Thyroid gland (tissue), 4 donors: ENCODE measurements around the gene DAPK1. TPM values are rescaled to one million over a fixed set of nuclear protein-coding genes. Genes with fewer than 3 reads are reported as not detected.

Experiments used
- DNase-seq, 2 donors: peaks; one replicate each; pipeline ENCODE4 v3.0.0-alpha.2; 2019
- H3K27ac ChIP-seq, 3 donors: fragments of 200-600 bp; sonication (generic); 1 replicate in 2 of 3; 2 replicates in 1 of 3; pipeline ENCODE4 v1.5.1; 2016 to 2019; ENCODE audit warnings: mild to moderate bottlenecking in 1 of 3, moderate library complexity in 1 of 3
- H3K27me3 ChIP-seq: fragments of 200-600 bp; sonication (generic); one replicate; pipeline ENCODE4 v1.5.1; 2019
- H3K36me3 ChIP-seq, 2 donors: fragments of 200-600 bp; sonication (generic); one replicate each; pipeline ENCODE4 v1.5.1; 2016 to 2019
- H3K4me1 ChIP-seq, 2 donors: fragments of 200-600 bp; sonication (generic); one replicate each; pipeline ENCODE4 v1.5.1; 2017 to 2019
- H3K4me3 ChIP-seq, 3 donors: fragments of 200-600 bp; sonication (generic); replicated peaks in 1 of 3; 1 replicate in 2 of 3; 2 replicates in 1 of 3; pipeline ENCODE4 v1.5.1; 2016; ENCODE audit warnings: mild to moderate bottlenecking in 1 of 3
- H3K9me3 ChIP-seq: fragments of 200-600 bp; sonication (generic); one replicate; pipeline ENCODE4 v1.5.1; 2017
- CTCF ChIP-seq, 6 experiments: fragments of 200-600 bp in 3 of 6; fragments of 450-650 bp in 3 of 6; sonication (generic) in 3 of 6; IDR thresholded peaks; one replicate each; pipeline ENCODE4 v1.5.1; 2016 to 2019; ENCODE audit warnings: antibody characterized with exemption in 6 of 6, mild to moderate bottlenecking in 2 of 6, inconsistent platforms in 1 of 6, moderate library complexity in 1 of 6
- POLR2A ChIP-seq, 2 donors: fragments of 450-650 bp; IDR thresholded peaks; one replicate each; pipeline ENCODE4 v1.6.1; 2017; ENCODE audit warnings: antibody characterized with exemption in 2 of 2, mild to moderate bottlenecking in 2 of 2, moderate library complexity in 1 of 2
- WGBS, 2 donors: methylation state at CpG; one replicate each; pipeline ENCODE4 v1.1.5; 2017; 5-methylcytosine and 5-hydroxymethylcytosine counted together
- intact Hi-C: fragments of 100-400 bp; cut with DNase I; formaldehyde crosslinking; loops from one replicate; pipeline ENCODE4 v1.15.1; 2023
- total RNA-seq, 4 donors: library from RNA; depleted of rRNA; stranded (reverse); fragments of >200 nt; gene quantifications; one replicate each; pipeline ENCODE4 v1.2.3, GENCODE V29; 2016

Gene DAPK1
- total RNA-seq, 4 donors from 2014 or later = 32.0 to 76.2 (median 38.2) TPM

GRCh38 chr9:87584326-87584725 is 86.7 kb downstream of the DAPK1 start:
- TF ChIP-seq CTCF (IDR thresholded peaks at IDR 0.05) = no peak
- no peak for TF ChIP-seq POLR2A (IDR thresholded peaks at IDR 0.05)
- H3K36me3 ChIP-seq = no peaks in the 10 kb centered on the region
- no peaks in the 10 kb centered on the region for H3K27me3 ChIP-seq
- DNase-seq = no peak
- intact Hi-C loops = no loop called here
- H3K4me1 ChIP-seq = peaks cover 18 to 27% of the 10 kb centered on the region in 2 donors
- no peaks in the 10 kb centered on the region for H3K9me3 ChIP-seq
- no peak overlapping the region for H3K4me3 ChIP-seq
- no peak overlapping the region for H3K27ac ChIP-seq

- TF ChIP-seq CTCF (IDR thresholded peaks at IDR 0.05) (no peak), POLR2A (IDR thresholded peaks at IDR 0.05) (no peak)
- Histone ChIP-seq H3K27me3 (no peaks in the 10 kb centered on the region), H3K36me3 (no peaks in the 10 kb centered on the region), H3K27ac (no peak overlapping the region), H3K4me3 (no peak overlapping the region), H3K9me3 (no peaks in the 10 kb centered on the region), H3K4me1 (peaks cover 18 to 27% of the 10 kb centered on the region in 2 donors)
- WGBS, 2 donors = 60 to 69% methylated on average over 5 of the region's 5 CpGs
- no peak for DNase-seq
- intact Hi-C loops = no loop called here
These were observed 87.6 kb downstream of the DAPK1 start for GRCh38 chr9:87585123-87585855.

DNA sequence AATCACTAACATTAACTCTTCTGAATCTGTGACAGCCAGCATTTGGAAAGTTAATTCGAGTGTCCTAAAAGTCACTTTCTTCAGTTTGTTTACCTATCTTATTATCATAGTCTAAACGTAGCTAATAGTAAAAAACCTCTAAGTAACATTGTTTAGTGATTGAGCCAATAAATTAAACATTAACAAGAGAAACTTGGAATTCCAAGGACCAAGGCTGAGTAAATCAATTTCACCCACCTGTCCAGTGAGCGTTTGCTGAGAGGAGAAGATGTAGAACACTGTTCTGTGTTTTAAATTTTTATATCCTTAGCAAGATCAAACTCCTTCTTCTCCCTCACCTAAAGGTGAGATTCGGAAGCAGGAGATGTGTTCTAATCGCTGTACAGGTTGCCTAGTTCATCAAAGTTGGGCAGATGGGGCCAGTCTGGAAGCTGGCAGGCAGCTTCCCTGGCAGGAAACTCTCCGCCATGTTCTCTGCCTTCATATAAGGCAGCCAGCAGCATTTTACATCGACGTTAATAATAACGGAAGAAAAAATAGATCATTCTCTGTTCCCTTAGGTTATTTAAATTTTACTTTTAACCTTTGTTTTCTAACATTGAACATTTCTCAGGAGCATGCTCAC is 89.2 kb downstream of the DAPK1 start:
- Histone ChIP-seq H3K27me3 (no peaks in the 10 kb centered on the region), H3K4me1 (peaks cover 10 to 21% of the 10 kb centered on the region in 2 donors), H3K9me3 (no peaks in the 10 kb centered on the region), H3K27ac (no peak overlapping the region), H3K36me3 (no peaks in the 10 kb centered on the region), H3K4me3 (no peak overlapping the region)
- no peak for DNase-seq
- TF ChIP-seq POLR2A (IDR thresholded peaks at IDR 0.05) (no peak), CTCF (IDR thresholded peaks at IDR 0.05) (no peak)
- intact Hi-C loops = no loop called here
- 94% methylated on average over 9 of the region's 9 CpGs for WGBS, 2 donors

DNA sequence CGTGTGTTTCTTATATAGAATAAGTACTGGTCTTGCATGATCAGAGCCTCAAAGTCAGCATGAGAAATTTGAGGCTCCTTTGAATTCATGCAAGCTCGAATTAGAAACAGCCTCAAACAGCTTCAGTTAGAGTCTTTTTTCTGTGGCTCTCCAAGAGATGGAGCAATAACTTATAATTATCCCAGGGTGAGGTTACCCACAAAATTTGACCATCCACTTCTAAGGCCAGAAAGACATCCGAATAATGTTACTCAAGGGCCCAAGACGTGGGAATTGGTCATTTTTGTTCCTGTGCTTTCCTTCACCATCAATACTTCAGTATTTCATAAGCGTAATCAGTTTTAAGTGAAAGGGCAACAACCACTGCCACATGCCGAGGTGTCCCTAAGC is 89.7 kb downstream of the DAPK1 start:
- no peak overlapping the region for H3K4me3 ChIP-seq
- H3K27ac ChIP-seq = no peak overlapping the region
- TF ChIP-seq POLR2A (IDR thresholded peaks at IDR 0.05) (no peak), CTCF (IDR thresholded peaks at IDR 0.05) (no peak)
- DNase-seq = no peak
- H3K27me3 ChIP-seq = no peaks in the 10 kb centered on the region
- H3K9me3 ChIP-seq = no peaks in the 10 kb centered on the region
- 92 to 94% methylated on average over 6 of the region's 6 CpGs for WGBS, 2 donors
- H3K36me3 ChIP-seq = no peaks in the 10 kb centered on the region
- peaks cover 9 to 20% of the 10 kb centered on the region in 2 donors for H3K4me1 ChIP-seq
- intact Hi-C loops = no loop called here

- no peak for TF ChIP-seq CTCF (IDR thresholded peaks at IDR 0.05)
- no peak for TF ChIP-seq POLR2A (IDR thresholded peaks at IDR 0.05)
- H3K9me3 ChIP-seq = no peaks in the 10 kb centered on the region
- intact Hi-C loops = no loop called here
- H3K27me3 ChIP-seq = no peaks in the 10 kb centered on the region
- DNase-seq = no peak
- WGBS, 2 donors = 95 to 96% methylated on average over 2 of the region's 2 CpGs
- H3K4me3 ChIP-seq = no peak overlapping the region
- no peaks in the 10 kb centered on the region for H3K36me3 ChIP-seq
- H3K4me1 ChIP-seq = peaks cover 9 to 23% of the 10 kb centered on the region in 2 donors
- no peak overlapping the region for H3K27ac ChIP-seq
These were observed 90.2 kb downstream of the DAPK1 start for GRCh38 chr9:87587864-87588263.
